Measurements from ENCODE around the gene TRIM6. TPM values are rescaled to one million over a fixed set of nuclear protein-coding genes. Genes with fewer than 3 reads are reported as not detected.
"Not testable (repeated sequence)": the region's sequence is repeated elsewhere in the genome, so short reads cannot be mapped to it uniquely, and the experiment has no call there.

Gene TRIM6
- total RNA-seq: 0.46 TPM
- long read RNA-seq: 0 reads

GRCh38 chr11:5596607-5597201, at the start of gene TRIM6:
TRIM6 (plus strand) TSS chr11:5596637; CDS start chr11:5596898, 261 bp downstream.
- DNase-seq (ENCODE audit: low spot score): peak; percentile 82
- intact Hi-C loops (cut with DNase I): no loop called here

DNA sequence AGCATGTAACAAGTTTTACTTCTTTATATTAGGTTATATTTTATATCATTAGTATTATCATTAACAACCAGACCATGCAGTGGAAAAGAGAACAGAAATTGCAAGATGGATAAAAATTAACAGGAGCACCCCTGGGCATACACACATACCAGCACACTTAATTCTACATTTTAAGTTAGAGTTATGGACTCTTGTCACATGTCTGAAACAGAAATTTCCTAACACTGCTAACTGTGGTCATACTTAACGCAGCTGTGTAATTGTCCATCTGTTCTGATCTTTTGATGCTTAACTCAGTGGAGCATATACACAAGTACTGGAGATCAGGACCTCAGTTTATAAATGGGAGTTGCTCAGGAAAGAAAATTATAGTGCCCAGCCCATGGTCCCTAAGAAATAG, 48.5 kb upstream of the TRIM6 start:
- DNase-seq (ENCODE audit: low spot score): no peak
- intact Hi-C loops (cut with DNase I): no loop called here

- intact Hi-C loops (cut with DNase I): no loop called here
- DNase-seq (ENCODE audit: low spot score): no peak
Observed at GRCh38 chr11:5548440-5548839, 48.0 kb upstream of the TRIM6 start, which contains the start of gene OR52H1. OR52H1 (minus strand) TSS chr11:5548540; CDS start chr11:5545505, 3,035 bp downstream.

GRCh38 chr11:5550440-5551095, 45.9 kb upstream of the TRIM6 start:
- intact Hi-C loops (cut with DNase I): no loop called here
- DNase-seq (ENCODE audit: low spot score): no peak

DNA sequence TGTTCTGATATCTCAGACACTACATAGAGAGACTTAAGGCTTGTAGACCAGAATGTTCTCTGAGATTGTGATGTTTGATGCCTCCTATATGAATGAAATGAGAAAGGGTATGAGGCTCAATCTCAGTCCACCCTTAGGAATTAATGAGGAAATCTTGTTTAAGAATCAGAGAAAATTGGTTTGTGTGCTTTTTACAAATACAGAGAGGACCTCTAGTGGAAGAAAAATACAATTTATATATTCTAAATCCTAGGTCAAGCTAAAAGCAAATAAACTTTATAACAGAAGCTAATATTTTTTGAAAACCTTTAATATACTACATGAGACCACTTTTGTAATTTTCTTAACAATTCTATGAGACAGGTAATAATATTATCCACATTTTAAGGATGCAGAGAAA, 43.1 kb upstream of the TRIM6 start:
- no peak for DNase-seq (ENCODE audit: low spot score)
- intact Hi-C loops (cut with DNase I): no loop called here

GRCh38 chr11:5556596-5557188, 39.7 kb upstream of the TRIM6 start:
- intact Hi-C loops (cut with DNase I): no loop called here
- DNase-seq (ENCODE audit: low spot score): no peak

- DNase-seq (ENCODE audit: low spot score): no peak
- intact Hi-C loops (cut with DNase I): no loop called here
Observed at GRCh38 chr11:5557751-5558150, 38.7 kb upstream of the TRIM6 start.

DNA sequence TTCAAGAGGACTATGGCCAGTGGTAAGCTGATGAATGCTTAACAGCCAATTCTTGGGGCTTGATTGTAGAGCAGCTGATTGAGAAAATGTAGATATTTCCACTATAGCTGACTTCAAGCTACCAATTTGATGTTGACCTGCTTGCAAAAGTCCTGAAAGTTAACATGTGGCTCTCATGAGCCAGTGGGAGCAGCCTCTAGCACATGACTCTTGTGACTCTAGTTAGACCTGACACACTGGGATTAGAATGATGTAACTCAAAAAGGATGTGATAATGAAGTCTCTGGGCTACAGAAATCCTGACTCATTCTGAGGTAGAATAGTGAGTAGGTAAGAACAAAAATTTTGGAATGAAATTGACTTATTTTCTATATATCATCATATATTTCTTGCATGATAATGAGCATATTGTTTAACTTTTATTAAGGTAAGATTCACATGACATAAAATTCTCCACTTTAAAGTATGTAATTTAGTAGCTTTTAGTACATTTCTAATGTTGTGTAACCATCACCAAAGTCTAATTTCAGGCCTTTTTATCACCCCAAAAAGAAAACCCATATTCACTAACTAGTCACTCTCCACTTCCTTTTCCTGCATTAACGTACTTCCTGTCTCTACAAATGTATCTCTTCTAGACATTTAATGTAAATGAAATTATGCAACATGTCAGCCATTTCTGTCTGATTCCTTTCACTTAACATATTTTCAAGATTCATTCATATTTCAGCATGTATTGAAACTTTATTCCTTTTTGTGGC, 32.0 kb upstream of the TRIM6 start:
- intact Hi-C loops (cut with DNase I): no loop called here
- no peak for DNase-seq (ENCODE audit: low spot score)

- no peak for DNase-seq (ENCODE audit: low spot score)
- intact Hi-C loops (cut with DNase I): no loop called here
Observed at GRCh38 chr11:5574654-5575053, 21.8 kb upstream of the TRIM6 start.

GRCh38 chr11:5575152-5575551, 21.3 kb upstream of the TRIM6 start:
- intact Hi-C loops (cut with DNase I): no loop called here
- no peak for DNase-seq (ENCODE audit: low spot score)

- intact Hi-C loops (cut with DNase I): no loop called here
- no peak for DNase-seq (ENCODE audit: low spot score)
Observed at GRCh38 chr11:5577101-5577500, 19.3 kb upstream of the TRIM6 start.

DNA sequence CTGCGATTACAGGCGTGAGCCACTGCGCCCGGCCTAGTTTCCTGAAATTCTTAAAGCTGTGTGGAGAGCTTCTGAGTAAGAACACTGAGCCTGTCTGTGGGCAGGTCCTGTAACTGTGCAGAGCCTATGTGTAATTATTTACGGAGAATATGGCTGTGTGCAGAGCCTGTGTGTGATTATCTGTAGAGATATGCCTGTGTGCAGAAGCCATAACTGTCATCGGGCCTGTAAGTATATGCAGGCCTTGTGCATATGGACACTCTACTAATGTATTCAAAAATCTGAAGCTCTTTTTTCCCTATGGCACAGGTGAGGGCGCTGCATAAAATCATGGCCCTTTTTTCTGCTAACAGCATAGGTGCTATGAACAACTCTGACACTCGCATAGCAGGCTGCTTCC, 15.9 kb upstream of the TRIM6 start, which contains the start of gene OR52B6:
Gene OR52B6 (plus strand): TSS at position 301 of the 400 bp plus-strand sequence. CDS start 0 bp downstream, at position 301.
- intact Hi-C loops (cut with DNase I): no loop called here
- DNase-seq (ENCODE audit: low spot score): no peak

DNA sequence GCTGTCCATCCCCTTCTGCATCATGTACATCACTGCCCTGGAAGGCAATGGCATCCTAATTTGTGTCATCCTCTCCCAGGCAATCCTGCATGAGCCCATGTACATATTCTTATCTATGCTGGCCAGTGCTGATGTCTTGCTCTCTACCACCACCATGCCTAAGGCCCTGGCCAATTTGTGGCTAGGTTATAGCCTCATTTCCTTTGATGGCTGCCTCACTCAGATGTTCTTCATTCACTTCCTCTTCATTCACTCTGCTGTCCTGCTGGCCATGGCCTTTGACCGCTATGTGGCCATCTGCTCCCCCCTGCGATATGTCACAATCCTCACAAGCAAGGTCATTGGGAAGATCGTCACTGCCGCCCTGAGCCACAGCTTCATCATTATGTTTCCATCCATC, 15.4 kb upstream of the TRIM6 start:
- no peak for DNase-seq (ENCODE audit: low spot score)
- intact Hi-C loops (cut with DNase I): no loop called here

- DNase-seq (ENCODE audit: low spot score); intact Hi-C loops (cut with DNase I): not testable (repeated sequence)
Observed at GRCh38 chr11:5584458-5584857, 12.0 kb upstream of the TRIM6 start.

GRCh38 chr11:5589906-5590305, 6.5 kb upstream of the TRIM6 start:
- intact Hi-C loops (cut with DNase I); DNase-seq (ENCODE audit: low spot score): not testable (repeated sequence)

- intact Hi-C loops (cut with DNase I): no loop called here
- no peak for DNase-seq (ENCODE audit: low spot score)
Observed at GRCh38 chr11:5591613-5592012, 4.8 kb upstream of the TRIM6 start.

DNA sequence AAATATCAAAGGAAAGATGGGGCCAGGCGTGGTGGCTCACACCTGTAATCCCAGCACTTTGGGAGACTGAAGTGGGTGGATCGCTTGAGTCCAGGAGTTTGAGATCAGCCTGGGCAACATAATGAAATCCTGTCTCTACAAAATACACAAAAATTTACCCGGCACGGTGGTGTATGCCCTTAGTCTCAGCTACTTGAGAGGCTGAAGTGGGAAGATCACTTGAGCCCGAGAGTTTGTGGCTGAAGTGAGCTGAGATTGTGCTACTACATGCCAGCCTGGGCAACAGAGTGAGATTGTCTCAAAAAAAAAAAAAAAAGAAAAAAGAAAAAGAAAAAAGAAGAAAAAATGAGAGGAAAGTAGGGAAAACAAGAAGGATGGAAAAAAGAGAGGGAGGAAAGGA, 3.8 kb upstream of the TRIM6 start:
- DNase-seq (ENCODE audit: low spot score): no peak
- intact Hi-C loops (cut with DNase I): no loop called here

- intact Hi-C loops (cut with DNase I): no loop called here
- no peak for DNase-seq (ENCODE audit: low spot score)
Observed at GRCh38 chr11:5593146-5593545, 3.3 kb upstream of the TRIM6 start.

GRCh38 chr11:5597953-5598352, 1.5 kb downstream of the TRIM6 start:
- DNase-seq (ENCODE audit: low spot score): no peak
- intact Hi-C loops (cut with DNase I): no loop called here

GRCh38 chr11:5600374-5600851, 4.0 kb downstream of the TRIM6 start:
- intact Hi-C loops (cut with DNase I): loop anchor here (5.0 kb wide), 1 partner anchor 207 kb away; the partner anchor contains the start of gene OR52N2
- DNase-seq (ENCODE audit: low spot score): no peak

All from cardiac septum (tissue), 1 donor.